Panc1 (cell line): ENCODE measurements around the gene PSORS1C1. TPM values are rescaled to one million over a fixed set of nuclear protein-coding genes. Genes with fewer than 3 reads are reported as not detected.
"Not testable (repeated sequence)": the region's sequence is repeated elsewhere in the genome, so short reads cannot be mapped to it uniquely, and the experiment has no call there.

Experiments used
- ATAC-seq: fragments of 200-7000 bp; cut with Tn5 transposase; 2 replicates; pipeline ENCODE4 v1.9.1; 2020; ENCODE audit warnings: mild to moderate bottlenecking, moderate library complexity
- BruUV-seq: library from RNA; stranded (reverse); fragments of 400-500 nt; replicated peaks from 2 replicates; lab custom pipeline; 2021; lab: Mats Ljungman, UMichigan
- CTCF ChIA-PET: fragments of 300-600 bp; sonication (Branson Sonifier 250); formaldehyde crosslinking; loops from one replicate; lab custom pipeline; 2022; ENCODE audit warnings: antibody characterized with exemption; lab: Charles Lee
- POLR2A ChIA-PET: fragments of 300-600 bp; sonication (Branson Sonifier 250); formaldehyde crosslinking; loops from one replicate; lab custom pipeline; 2022; ENCODE audit warnings: antibody characterized with exemption; lab: Charles Lee
- DNase-seq: peaks from one replicate; pipeline ENCODE4 v3.0.0-alpha.2; 2010; ENCODE audit warnings: low read depth, low spot score
- H3K27ac ChIP-seq: 2 replicates; pipeline ENCODE4 v1.5.1; 2011; ENCODE audit warnings: mild to moderate bottlenecking, low read length, inconsistent platforms
- H3K27me3 ChIP-seq: fragments of 200-500 bp; sonication (Bioruptor generic); 2 replicates; pipeline ENCODE4 v1.6.0; 2014; ENCODE audit warnings: low read length, inconsistent platforms; ENCODE audit not compliant: control insufficient read depth, insufficient read depth
- H3K36me3 ChIP-seq: fragments of 200-500 bp; sonication (Bioruptor generic); 2 replicates; pipeline ENCODE4 v1.5.1; 2014; ENCODE audit warnings: inconsistent platforms, mild to moderate bottlenecking, low read length, moderate library complexity; ENCODE audit not compliant: control insufficient read depth, insufficient read depth
- H3K4me1 ChIP-seq: 2 replicates; pipeline ENCODE4 v1.5.1; 2011; ENCODE audit warnings: inconsistent platforms, mild to moderate bottlenecking, low read length, moderate library complexity; ENCODE audit not compliant: control insufficient read depth, insufficient read depth
- H3K4me3 ChIP-seq, 2 experiments: 2 replicates each; pipeline ENCODE4 v1.5.1; 2011 to 2012; ENCODE audit warnings: low read depth in 2 of 2, low read length in 2 of 2, mild to moderate bottlenecking in 2 of 2, inconsistent platforms in 1 of 2, moderate library complexity in 1 of 2
- H3K9me3 ChIP-seq: fragments of 200-500 bp; sonication (Bioruptor generic); 2 replicates; pipeline ENCODE4 v1.5.1; 2014; ENCODE audit warnings: low read depth, mild to moderate bottlenecking, inconsistent platforms, low read length, moderate library complexity; ENCODE audit not compliant: control insufficient read depth, insufficient read depth
- POLR2AphosphoS5 ChIP-seq: IDR thresholded peaks from 2 replicates; pipeline ENCODE4 v1.6.1; 2012; ENCODE audit warnings: mild to moderate bottlenecking, low read depth, low read length, moderate library complexity
- SIN3A ChIP-seq: IDR thresholded peaks from 2 replicates; pipeline ENCODE4 v1.6.1; 2012; ENCODE audit warnings: low read depth, mild to moderate bottlenecking, low read length, moderate library complexity, borderline replicate concordance; ENCODE audit not compliant: insufficient read depth
- TCF7L2 ChIP-seq: IDR thresholded peaks from 2 replicates; pipeline ENCODE4 v1.6.1; 2011; ENCODE audit warnings: mild to moderate bottlenecking, low read depth, low read length, inconsistent platforms
- in situ Hi-C: cut with HindIII; loops from 2 replicates; pipeline ENCODE4 v1.10.0; 2016; ENCODE audit warnings: low sequenced_read_pairs, low pct_unique_long_range_greater_than_20kb
- intact Hi-C: fragments of 100-400 bp; cut with micrococcal nuclease; formaldehyde crosslinking; loops from one replicate; pipeline ENCODE4 v1.10.0; 2022; ENCODE audit not compliant: unreplicated experiment
- total RNA-seq: library from RNA; stranded (reverse); gene quantifications from one replicate; pipeline ENCODE4 v1.2.1, GENCODE V29; 2021; ENCODE audit not compliant: unreplicated experiment
- TF ChIP-seq, protein P1 (sequence below), 2 experiments: IDR thresholded peaks; 2 replicates each; pipeline ENCODE4 v1.6.1; 2011 to 2012; ENCODE audit warnings: low read depth in 2 of 2, control low read depth in 1 of 2, low read length in 1 of 2, mild to moderate bottlenecking in 1 of 2, moderate library complexity in 1 of 2; ENCODE audit not compliant: insufficient read depth in 1 of 2
- TF ChIP-seq, protein P2 (sequence below): fragments of 450-650 bp; IDR thresholded peaks from 2 replicates; pipeline ENCODE4 v1.5.1; 2017; ENCODE audit warnings: mild to moderate bottlenecking

The PSORS1C1 gene
- total RNA-seq, 1 experiment from 2014 or later, result 2.9 TPM

DNA sequence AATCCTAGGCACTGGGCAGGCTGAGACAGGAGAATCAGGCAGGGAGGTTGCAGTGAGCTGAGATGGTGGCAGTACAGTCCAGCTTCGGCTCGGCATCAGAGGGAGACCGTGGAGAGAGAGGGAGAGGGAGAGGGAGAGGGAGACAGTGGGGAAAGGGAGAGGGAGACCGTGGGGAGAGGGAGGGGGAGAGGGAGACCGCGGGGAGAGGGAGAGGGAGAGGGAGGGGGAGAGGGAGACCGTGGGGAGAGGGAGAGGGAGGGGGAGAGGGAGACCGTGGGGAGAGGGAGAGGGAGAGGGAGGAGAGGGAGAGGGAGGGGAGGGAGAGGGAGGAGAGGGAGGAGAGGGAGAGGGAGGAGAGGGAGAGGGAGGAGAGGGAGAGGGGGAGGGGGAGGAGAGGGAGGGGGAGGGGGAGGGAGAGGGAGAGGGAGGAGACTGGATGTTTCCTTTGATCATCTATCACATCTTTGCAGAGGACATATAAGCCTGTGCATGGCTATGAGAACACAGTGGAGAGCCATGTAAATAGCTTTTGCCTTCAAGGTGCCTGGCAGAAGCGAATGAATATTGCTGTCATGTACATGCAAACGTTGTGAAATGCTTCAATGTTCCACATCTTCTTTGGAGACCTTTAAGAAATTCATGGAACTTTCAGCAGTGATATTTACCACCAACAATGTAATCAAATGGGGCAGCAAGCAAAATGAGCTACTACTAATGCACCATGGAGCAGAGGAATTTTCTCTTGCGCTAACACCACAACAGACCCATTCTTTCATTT, 46.5 kb upstream of the PSORS1C1 start:
- intact Hi-C loops, in situ Hi-C loops, POLR2A ChIA-PET: not testable (repeated sequence)

DNA sequence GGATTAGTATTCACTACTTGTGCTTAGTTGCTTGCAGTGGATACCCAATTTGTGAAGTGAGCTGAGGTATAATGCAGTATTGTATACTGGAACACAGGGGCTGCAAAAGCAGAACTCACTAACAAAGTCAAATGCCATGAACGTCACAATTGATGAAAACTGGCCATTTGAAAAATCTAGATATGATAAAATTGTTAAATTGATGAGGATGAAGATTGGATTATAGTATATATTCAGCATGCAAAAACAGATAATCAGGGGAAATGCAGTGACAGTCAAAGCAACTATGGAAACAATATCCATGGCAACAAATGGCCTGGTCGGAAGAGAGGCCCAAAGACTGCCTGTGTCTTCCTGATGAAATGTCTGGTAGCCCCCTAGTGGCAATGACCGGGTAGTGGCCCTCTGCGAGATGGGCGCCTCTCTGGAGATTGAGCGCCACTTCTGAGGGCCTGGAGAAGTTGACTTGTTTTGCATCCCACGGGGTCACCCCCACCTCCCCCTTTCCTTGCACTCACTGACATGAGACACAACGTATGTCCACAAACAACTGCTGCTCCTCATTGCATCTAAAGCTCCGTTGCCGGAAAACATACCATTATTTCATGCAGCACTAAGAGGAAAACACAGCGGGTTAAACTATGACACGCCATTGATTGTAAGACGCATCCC, 45.8 kb upstream of the PSORS1C1 start:
- CTCF ChIA-PET, result interaction anchor here (0.7 to 1.5 kb wide), 3 partner anchors 8 to 153 kb away, joined by 3 to 6 read pairs (median 5); no protein-coding TSS in a partner anchor
- intact Hi-C loops (no loop called here), in situ Hi-C loops (no loop called here)
- ATAC-seq, result peak; percentile 94
- Histone ChIP-seq H3K27ac (no peak overlapping the region), H3K27me3 (no peaks in the 10 kb centered on the region), H3K9me3 (no peaks in the 10 kb centered on the region), H3K36me3 (no peaks in the 10 kb centered on the region), H3K4me1 (peaks cover 3% of the 10 kb centered on the region), H3K4me3 (no peak overlapping the region)
- BruUV-seq, result no TSS peak
- POLR2A ChIA-PET, result no interaction called here
- no peak for DNase-seq
- TF ChIP-seq SIN3A (no peak), TCF7L2 (no peak), POLR2AphosphoS5 (no peak)
- TF ChIP-seq, protein P1, sequence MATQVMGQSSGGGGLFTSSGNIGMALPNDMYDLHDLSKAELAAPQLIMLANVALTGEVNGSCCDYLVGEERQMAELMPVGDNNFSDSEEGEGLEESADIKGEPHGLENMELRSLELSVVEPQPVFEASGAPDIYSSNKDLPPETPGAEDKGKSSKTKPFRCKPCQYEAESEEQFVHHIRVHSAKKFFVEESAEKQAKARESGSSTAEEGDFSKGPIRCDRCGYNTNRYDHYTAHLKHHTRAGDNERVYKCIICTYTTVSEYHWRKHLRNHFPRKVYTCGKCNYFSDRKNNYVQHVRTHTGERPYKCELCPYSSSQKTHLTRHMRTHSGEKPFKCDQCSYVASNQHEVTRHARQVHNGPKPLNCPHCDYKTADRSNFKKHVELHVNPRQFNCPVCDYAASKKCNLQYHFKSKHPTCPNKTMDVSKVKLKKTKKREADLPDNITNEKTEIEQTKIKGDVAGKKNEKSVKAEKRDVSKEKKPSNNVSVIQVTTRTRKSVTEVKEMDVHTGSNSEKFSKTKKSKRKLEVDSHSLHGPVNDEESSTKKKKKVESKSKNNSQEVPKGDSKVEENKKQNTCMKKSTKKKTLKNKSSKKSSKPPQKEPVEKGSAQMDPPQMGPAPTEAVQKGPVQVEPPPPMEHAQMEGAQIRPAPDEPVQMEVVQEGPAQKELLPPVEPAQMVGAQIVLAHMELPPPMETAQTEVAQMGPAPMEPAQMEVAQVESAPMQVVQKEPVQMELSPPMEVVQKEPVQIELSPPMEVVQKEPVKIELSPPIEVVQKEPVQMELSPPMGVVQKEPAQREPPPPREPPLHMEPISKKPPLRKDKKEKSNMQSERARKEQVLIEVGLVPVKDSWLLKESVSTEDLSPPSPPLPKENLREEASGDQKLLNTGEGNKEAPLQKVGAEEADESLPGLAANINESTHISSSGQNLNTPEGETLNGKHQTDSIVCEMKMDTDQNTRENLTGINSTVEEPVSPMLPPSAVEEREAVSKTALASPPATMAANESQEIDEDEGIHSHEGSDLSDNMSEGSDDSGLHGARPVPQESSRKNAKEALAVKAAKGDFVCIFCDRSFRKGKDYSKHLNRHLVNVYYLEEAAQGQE (IDR thresholded peaks at IDR 0.05; ENCODE audit: insufficient read depth in 1 of 2, low read depth in 2 of 2, low read length in 1 of 2), result no peak
- TF ChIP-seq, protein P2, sequence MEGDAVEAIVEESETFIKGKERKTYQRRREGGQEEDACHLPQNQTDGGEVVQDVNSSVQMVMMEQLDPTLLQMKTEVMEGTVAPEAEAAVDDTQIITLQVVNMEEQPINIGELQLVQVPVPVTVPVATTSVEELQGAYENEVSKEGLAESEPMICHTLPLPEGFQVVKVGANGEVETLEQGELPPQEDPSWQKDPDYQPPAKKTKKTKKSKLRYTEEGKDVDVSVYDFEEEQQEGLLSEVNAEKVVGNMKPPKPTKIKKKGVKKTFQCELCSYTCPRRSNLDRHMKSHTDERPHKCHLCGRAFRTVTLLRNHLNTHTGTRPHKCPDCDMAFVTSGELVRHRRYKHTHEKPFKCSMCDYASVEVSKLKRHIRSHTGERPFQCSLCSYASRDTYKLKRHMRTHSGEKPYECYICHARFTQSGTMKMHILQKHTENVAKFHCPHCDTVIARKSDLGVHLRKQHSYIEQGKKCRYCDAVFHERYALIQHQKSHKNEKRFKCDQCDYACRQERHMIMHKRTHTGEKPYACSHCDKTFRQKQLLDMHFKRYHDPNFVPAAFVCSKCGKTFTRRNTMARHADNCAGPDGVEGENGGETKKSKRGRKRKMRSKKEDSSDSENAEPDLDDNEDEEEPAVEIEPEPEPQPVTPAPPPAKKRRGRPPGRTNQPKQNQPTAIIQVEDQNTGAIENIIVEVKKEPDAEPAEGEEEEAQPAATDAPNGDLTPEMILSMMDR, result peak; percentile 94

More for the DNA sequence above, 46.5 kb upstream of the PSORS1C1 start:
- DNase-seq, ATAC-seq, H3K27me3 ChIP-seq, H3K4me1 ChIP-seq, BruUV-seq, H3K36me3 ChIP-seq, H3K4me3 ChIP-seq, H3K9me3 ChIP-seq, H3K27ac ChIP-seq: not testable (repeated sequence)
- CTCF ChIA-PET, result interaction anchor here (1.5 kb wide), 1 partner anchor 12 kb away, joined by 5 read pairs; no protein-coding TSS in a partner anchor
